SK-N-DZ (cell line): ENCODE data around the gene AMY1B. TPM values are rescaled to one million over a fixed set of nuclear protein-coding genes. Genes with fewer than 3 reads are reported as not detected.
"Not testable (repeated sequence)": the region's sequence is repeated elsewhere in the genome, so short reads cannot be mapped to it uniquely, and the experiment has no call there.

ENCODE experiments used
- DNase-seq: peaks from one replicate; pipeline ENCODE4 v3.0.0-alpha.2; 2015; ENCODE audit warnings: low spot score
- polyA plus RNA-seq, 2 experiments: library from polyadenylated mRNA; depleted of rRNA; stranded (reverse); fragments of >200 nt; gene quantifications; 2 replicates each; pipeline ENCODE4 v1.2.3, GENCODE V29; 2014
- small RNA-seq, 2 experiments: library from RNA; depleted of rRNA; stranded (forward); fragments of <200 nt; gene quantifications; one replicate each; pipeline ENCODE3, GENCODE V24; 2014

Gene AMY1B
- not detected in 2 replicates for polyA plus RNA-seq (2014; cell fraction: cytosol; rRNA removed)
- not detected in 2 replicates for polyA plus RNA-seq (2014; cell fraction: nucleus; rRNA removed)

DNA sequence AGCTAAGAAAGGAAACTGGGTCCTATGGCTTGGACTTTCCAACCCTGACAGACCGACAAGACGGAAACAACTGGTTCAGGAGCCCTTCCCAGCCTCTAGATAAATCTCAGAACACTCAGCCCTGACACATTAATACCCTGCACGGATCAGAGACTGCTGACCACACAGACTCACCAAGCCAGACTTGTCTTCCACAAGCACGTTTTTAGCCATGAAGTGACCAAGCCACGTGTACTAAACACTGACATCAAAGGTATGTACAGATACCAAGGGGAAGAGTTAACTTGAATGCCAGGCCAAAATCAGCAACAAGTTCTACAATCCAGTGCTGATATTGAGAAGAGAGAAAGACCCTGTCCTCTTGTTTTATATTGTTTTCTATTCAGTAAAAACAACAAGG lies at the start of gene AMY1B:
AMY1B (minus strand) TSS at position 101 of the 400 bp plus-strand sequence. CDS start 571 bp downstream, outside the sequence.
- not testable (repeated sequence) for DNase-seq

DNA sequence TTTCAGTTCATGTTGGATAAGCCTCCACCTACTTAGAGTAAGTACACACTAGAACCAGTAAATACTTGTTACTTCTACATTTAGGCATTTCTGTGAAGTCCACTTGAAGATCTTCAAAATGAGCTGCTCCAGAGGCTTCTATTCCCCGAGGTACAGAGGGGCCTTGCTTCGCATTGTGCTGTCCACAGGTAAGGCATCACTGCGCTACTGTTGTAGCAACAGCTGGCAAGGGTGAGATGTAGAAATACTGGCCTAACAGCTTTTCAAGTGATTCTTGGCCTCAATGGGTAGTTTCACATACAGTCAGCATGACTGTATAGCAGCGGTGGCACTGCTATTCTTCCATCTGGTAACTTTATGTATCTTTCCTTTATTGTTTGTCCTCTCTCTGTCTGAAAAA lies 49.0 kb upstream of the AMY1B start:
- DNase-seq = not testable (repeated sequence)

DNA sequence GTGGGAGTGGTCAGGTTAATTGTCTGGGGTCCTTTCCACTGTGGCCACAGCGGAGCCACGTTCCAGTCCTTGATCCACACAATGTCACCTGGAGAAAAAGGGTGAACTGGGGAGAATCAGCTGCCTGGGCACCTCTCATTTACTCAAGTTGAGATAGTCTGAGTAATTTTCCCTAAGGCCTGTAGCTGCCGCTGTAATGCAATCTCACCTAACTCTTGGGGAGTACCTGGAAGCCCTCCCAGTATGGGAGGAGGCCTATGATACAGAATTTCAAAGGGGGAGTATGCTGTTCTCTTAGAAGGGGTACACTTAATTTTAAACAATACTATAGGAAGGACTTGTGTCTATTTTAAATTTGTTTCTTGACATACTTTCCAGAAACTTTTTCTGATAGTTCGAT lies 48.4 kb upstream of the AMY1B start:
- DNase-seq = not testable (repeated sequence)

DNA sequence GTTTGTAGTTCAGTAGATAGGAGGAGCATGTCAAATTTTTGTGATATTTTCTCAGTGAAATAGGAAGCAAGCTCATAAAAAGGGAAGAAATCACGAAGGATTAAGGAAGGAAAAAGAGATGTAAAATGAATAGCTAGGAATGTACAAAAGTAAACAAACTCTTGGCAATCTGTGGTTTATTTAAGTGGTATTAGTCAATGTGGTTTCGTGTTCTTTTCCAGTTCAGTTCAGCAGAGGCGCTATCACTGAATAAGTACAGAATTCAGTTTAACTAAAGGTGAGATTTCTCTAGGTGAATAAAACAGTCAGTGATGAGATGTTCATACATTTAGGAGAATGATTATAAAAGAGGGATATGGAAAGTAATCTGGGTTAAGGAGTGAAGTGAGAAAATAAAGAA lies 42.0 kb upstream of the AMY1B start:
- DNase-seq = not testable (repeated sequence)

DNA sequence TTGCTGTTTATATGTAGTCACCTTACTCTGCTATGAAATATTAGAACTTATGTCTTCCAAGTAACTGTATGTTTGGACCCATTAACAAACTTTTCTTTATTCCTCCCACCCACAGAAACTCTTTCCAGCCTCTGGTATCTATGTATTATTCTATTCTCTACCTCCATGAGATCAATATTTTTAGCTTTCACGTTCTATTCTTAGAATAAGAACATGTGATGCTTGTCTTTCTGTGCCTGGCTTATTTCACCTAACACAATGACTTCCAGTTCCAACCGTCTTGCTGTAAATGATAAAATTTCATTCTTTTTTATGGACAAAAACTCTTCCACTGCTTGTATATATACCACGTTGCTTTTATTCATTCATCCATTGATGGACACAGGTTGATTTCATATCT lies 39.3 kb upstream of the AMY1B start:
- DNase-seq = not testable (repeated sequence)

DNA sequence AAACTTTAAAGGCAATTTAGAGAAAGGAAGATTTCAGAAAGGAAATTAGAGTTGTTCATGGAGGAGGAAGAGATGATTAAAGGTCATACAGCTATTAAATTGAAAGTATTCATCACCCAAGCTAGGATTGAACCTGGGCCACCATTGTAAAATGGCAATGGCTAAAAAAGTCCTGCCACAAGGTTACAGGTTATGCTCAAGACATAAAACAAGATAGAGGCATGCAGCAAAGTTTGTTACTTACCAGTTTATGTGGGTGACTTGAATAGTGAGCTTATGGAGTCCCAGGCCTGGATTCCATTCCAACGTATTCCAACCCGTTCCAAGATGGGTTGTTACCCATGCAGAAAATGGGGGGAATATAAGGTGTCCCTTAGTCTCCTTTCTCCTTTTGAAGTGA lies 25.5 kb upstream of the AMY1B start:
- not testable (repeated sequence) for DNase-seq

DNA sequence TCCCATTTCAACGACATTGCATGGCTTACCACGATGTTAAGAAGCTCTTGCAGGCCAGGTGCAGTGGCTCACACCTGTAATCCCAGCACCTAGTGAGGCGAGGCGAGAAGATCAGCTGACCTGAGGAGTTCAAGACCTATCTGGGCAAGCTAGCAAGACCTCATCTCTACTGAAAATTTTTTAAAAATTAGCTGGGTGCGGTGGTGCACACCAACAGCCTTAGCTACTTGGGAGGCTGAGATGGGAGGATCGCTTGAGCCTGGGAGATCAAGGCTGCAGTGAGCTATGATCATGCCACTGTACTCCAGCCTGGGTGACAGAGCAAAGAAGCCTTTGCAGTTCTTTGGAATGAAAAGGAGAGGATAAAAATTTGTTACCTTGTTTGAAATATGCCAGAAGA lies 21.4 kb upstream of the AMY1B start:
- not testable (repeated sequence) for DNase-seq

DNA sequence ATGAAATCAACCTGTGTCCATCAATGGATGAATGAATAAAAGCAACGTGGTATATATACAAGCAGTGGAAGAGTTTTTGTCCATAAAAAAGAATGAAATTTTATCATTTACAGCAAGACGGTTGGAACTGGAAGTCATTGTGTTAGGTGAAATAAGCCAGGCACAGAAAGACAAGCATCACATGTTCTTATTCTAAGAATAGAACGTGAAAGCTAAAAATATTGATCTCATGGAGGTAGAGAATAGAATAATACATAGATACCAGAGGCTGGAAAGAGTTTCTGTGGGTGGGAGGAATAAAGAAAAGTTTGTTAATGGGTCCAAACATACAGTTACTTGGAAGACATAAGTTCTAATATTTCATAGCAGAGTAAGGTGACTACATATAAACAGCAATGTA lies 14.4 kb upstream of the AMY1B start:
- DNase-seq = not testable (repeated sequence)

DNA sequence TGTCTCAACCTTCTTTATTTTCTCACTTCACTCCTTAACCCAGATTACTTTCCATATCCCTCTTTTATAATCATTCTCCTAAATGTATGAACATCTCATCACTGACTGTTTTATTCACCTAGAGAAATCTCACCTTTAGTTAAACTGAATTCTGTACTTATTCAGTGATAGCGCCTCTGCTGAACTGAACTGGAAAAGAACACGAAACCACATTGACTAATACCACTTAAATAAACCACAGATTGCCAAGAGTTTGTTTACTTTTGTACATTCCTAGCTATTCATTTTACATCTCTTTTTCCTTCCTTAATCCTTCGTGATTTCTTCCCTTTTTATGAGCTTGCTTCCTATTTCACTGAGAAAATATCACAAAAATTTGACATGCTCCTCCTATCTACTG lies 11.7 kb upstream of the AMY1B start:
- DNase-seq = not testable (repeated sequence)

DNA sequence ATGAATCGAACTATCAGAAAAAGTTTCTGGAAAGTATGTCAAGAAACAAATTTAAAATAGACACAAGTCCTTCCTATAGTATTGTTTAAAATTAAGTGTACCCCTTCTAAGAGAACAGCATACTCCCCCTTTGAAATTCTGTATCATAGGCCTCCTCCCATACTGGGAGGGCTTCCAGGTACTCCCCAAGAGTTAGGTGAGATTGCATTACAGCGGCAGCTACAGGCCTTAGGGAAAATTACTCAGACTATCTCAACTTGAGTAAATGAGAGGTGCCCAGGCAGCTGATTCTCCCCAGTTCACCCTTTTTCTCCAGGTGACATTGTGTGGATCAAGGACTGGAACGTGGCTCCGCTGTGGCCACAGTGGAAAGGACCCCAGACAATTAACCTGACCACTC lies 5.2 kb upstream of the AMY1B start:
- DNase-seq = not testable (repeated sequence)

DNA sequence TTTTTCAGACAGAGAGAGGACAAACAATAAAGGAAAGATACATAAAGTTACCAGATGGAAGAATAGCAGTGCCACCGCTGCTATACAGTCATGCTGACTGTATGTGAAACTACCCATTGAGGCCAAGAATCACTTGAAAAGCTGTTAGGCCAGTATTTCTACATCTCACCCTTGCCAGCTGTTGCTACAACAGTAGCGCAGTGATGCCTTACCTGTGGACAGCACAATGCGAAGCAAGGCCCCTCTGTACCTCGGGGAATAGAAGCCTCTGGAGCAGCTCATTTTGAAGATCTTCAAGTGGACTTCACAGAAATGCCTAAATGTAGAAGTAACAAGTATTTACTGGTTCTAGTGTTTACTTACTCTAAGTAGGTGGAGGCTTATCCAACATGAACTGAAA lies 4.7 kb upstream of the AMY1B start:
- DNase-seq = not testable (repeated sequence)

DNA sequence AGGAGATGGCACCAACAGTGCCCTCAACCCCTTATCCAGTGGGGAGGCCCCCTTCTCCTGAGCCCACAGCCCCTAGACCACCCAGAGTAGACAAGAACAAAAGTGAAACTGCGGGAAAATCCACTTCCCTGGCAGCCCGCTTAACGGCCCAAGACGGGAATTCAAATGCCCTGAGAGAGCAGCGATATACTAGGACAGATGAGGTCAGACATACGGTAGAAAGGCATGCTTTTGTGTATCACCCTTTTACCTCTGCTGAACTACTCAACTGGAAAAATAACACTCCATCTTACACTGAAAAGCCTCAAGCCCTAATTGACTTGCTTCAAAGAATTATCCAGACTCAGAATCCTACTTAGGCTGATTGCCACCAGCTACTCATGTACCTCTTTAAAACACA lies 1.4 kb upstream of the AMY1B start:
- DNase-seq = not testable (repeated sequence)

DNA sequence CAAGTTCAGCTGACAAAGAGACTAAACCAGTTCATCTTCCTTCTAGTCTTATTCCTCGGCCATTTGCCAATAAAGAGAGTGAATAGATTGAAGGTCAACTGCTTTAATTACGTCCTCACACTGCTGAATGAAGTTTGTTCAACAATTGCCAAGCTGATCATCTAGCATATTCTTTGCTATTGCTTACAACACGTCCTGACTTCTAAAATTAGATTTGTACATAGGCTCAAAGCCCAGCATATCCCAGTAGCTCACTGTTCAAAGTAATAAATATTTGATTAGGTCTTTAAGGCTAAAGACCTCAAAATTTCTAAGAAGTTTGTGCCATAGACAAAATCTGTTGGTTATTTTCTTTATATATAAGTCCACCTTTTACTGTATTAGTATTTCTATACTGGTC lies 19.7 kb downstream of the AMY1B start:
- not testable (repeated sequence) for DNase-seq

DNA sequence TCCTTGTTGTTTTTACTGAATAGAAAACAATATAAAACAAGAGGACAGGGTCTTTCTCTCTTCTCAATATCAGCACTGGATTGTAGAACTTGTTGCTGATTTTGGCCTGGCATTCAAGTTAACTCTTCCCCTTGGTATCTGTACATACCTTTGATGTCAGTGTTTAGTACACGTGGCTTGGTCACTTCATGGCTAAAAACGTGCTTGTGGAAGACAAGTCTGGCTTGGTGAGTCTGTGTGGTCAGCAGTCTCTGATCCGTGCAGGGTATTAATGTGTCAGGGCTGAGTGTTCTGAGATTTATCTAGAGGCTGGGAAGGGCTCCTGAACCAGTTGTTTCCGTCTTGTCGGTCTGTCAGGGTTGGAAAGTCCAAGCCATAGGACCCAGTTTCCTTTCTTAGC lies 40.5 kb downstream of the AMY1B start, which contains the start of gene AMY1A:
AMY1A (plus strand) TSS at position 301 of the 400 bp plus-strand sequence. CDS start 571 bp downstream, outside the sequence.
- DNase-seq = not testable (repeated sequence)

DNA sequence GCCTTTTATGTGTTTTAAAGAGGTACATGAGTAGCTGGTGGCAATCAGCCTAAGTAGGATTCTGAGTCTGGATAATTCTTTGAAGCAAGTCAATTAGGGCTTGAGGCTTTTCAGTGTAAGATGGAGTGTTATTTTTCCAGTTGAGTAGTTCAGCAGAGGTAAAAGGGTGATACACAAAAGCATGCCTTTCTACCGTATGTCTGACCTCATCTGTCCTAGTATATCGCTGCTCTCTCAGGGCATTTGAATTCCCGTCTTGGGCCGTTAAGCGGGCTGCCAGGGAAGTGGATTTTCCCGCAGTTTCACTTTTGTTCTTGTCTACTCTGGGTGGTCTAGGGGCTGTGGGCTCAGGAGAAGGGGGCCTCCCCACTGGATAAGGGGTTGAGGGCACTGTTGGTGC lies 41.9 kb downstream of the AMY1B start:
- not testable (repeated sequence) for DNase-seq

DNA sequence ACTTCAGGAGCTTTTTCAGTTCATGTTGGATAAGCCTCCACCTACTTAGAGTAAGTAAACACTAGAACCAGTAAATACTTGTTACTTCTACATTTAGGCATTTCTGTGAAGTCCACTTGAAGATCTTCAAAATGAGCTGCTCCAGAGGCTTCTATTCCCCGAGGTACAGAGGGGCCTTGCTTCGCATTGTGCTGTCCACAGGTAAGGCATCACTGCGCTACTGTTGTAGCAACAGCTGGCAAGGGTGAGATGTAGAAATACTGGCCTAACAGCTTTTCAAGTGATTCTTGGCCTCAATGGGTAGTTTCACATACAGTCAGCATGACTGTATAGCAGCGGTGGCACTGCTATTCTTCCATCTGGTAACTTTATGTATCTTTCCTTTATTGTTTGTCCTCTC lies 45.1 kb downstream of the AMY1B start:
- not testable (repeated sequence) for DNase-seq

DNA sequence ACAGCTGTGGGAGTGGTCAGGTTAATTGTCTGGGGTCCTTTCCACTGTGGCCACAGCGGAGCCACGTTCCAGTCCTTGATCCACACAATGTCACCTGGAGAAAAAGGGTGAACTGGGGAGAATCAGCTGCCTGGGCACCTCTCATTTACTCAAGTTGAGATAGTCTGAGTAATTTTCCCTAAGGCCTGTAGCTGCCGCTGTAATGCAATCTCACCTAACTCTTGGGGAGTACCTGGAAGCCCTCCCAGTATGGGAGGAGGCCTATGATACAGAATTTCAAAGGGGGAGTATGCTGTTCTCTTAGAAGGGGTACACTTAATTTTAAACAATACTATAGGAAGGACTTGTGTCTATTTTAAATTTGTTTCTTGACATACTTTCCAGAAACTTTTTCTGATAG lies 45.7 kb downstream of the AMY1B start:
- DNase-seq = not testable (repeated sequence)

DNA sequence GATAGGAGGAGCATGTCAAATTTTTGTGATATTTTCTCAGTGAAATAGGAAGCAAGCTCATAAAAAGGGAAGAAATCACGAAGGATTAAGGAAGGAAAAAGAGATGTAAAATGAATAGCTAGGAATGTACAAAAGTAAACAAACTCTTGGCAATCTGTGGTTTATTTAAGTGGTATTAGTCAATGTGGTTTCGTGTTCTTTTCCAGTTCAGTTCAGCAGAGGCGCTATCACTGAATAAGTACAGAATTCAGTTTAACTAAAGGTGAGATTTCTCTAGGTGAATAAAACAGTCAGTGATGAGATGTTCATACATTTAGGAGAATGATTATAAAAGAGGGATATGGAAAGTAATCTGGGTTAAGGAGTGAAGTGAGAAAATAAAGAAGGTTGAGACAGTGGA lies 52.1 kb downstream of the AMY1B start:
- DNase-seq = not testable (repeated sequence)

DNA sequence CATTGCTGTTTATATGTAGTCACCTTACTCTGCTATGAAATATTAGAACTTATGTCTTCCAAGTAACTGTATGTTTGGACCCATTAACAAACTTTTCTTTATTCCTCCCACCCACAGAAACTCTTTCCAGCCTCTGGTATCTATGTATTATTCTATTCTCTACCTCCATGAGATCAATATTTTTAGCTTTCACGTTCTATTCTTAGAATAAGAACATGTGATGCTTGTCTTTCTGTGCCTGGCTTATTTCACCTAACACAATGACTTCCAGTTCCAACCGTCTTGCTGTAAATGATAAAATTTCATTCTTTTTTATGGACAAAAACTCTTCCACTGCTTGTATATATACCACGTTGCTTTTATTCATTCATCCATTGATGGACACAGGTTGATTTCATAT lies 54.8 kb downstream of the AMY1B start:
- not testable (repeated sequence) for DNase-seq

Small RNAs within 50 kb of the gene (small RNA-seq; reads per million reads assigned to genes)
- gene AC105272.1 = 0 reads per million in 2 experiments
